K562 (cell line): ENCODE data around the gene NUP214.

Experiments
- MAFF ChIP-seq: IDR thresholded peaks from 2 replicates; pipeline ENCODE4 v1.6.1; 2012; ENCODE audit warnings: low read length, improper control_type of control experiment
- NFE2L1 ChIP-seq: fragments of 450-650 bp; IDR thresholded peaks from 2 replicates; pipeline ENCODE4 v1.6.1; 2016; ENCODE audit warnings: missing genetic modification characterization, low read depth, mild to moderate bottlenecking, missing compliant biosample characterization, moderate library complexity, borderline replicate concordance
- POLR2A ChIP-seq: fragments of 450-650 bp; conservative IDR thresholded peaks from 2 replicates; pipeline ENCODE4 v1.6.1; 2016
- ZNF512 ChIP-seq: IDR thresholded peaks from 2 replicates; pipeline ENCODE4 v1.6.1; 2016; ENCODE audit warnings: missing genetic modification characterization, missing compliant biosample characterization
- TF ChIP-seq, protein P1 (sequence below), 3 experiments: IDR thresholded peaks in 2 of 3; conservative IDR thresholded peaks in 1 of 3; 2 replicates each; pipeline ENCODE4 v1.5.1; 2011 to 2012; ENCODE audit warnings: low read length in 3 of 3, mild to moderate bottlenecking in 3 of 3, control low read depth in 2 of 3, improper control_type of control experiment in 1 of 3, inconsistent platforms in 1 of 3, low read depth in 1 of 3, mixed read lengths in 1 of 3, moderate library complexity in 1 of 3; ENCODE audit not compliant: insufficient read depth in 2 of 3
- TF ChIP-seq, protein P2 (sequence below): fragments of 150-350 bp; IDR thresholded peaks from 2 replicates; pipeline ENCODE4 v1.6.1; 2014; ENCODE audit warnings: low read depth, mild to moderate bottlenecking, low read length, borderline replicate concordance

- TF ChIP-seq, protein P1, sequence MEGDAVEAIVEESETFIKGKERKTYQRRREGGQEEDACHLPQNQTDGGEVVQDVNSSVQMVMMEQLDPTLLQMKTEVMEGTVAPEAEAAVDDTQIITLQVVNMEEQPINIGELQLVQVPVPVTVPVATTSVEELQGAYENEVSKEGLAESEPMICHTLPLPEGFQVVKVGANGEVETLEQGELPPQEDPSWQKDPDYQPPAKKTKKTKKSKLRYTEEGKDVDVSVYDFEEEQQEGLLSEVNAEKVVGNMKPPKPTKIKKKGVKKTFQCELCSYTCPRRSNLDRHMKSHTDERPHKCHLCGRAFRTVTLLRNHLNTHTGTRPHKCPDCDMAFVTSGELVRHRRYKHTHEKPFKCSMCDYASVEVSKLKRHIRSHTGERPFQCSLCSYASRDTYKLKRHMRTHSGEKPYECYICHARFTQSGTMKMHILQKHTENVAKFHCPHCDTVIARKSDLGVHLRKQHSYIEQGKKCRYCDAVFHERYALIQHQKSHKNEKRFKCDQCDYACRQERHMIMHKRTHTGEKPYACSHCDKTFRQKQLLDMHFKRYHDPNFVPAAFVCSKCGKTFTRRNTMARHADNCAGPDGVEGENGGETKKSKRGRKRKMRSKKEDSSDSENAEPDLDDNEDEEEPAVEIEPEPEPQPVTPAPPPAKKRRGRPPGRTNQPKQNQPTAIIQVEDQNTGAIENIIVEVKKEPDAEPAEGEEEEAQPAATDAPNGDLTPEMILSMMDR (IDR thresholded peaks at IDR 0.05 in 2 of 3, conservative IDR thresholded peaks at IDR 0.05 in 1 of 3; ENCODE audit: insufficient read depth in 2 of 3, low read depth in 1 of 3, low read length in 3 of 3) = no peak
- TF ChIP-seq ZNF512 (tag) = no peak
- TF ChIP-seq MAFF = no peak
- TF ChIP-seq, protein P2, sequence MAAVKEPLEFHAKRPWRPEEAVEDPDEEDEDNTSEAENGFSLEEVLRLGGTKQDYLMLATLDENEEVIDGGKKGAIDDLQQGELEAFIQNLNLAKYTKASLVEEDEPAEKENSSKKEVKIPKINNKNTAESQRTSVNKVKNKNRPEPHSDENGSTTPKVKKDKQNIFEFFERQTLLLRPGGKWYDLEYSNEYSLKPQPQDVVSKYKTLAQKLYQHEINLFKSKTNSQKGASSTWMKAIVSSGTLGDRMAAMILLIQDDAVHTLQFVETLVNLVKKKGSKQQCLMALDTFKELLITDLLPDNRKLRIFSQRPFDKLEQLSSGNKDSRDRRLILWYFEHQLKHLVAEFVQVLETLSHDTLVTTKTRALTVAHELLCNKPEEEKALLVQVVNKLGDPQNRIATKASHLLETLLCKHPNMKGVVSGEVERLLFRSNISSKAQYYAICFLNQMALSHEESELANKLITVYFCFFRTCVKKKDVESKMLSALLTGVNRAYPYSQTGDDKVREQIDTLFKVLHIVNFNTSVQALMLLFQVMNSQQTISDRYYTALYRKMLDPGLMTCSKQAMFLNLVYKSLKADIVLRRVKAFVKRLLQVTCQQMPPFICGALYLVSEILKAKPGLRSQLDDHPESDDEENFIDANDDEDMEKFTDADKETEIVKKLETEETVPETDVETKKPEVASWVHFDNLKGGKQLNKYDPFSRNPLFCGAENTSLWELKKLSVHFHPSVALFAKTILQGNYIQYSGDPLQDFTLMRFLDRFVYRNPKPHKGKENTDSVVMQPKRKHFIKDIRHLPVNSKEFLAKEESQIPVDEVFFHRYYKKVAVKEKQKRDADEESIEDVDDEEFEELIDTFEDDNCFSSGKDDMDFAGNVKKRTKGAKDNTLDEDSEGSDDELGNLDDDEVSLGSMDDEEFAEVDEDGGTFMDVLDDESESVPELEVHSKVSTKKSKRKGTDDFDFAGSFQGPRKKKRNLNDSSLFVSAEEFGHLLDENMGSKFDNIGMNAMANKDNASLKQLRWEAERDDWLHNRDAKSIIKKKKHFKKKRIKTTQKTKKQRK = no peak
- no peak for TF ChIP-seq NFE2L1 (tag)
- no peak for TF ChIP-seq POLR2A
Measured at GRCh38 chr9:131280660-131281059, 155.3 kb downstream of the NUP214 start.
